ENCODE results near the gene NAA15. TPM values are rescaled to one million over a fixed set of nuclear protein-coding genes. Genes with fewer than 3 reads are reported as not detected.

The NAA15 gene
- total and polyA plus RNA-seq, 2 donors (not counting 3 experiments of a cell fraction or from before 2014, with no cell fraction given) = 4.5 to 67.9 TPM

GRCh38 chr4:139337612-139338011 is 36.3 kb downstream of the NAA15 start:
- no peak for FAIRE-seq
- Histone ChIP-seq H3K27ac (ENCODE audit: insufficient read depth, low read depth, low read length) (no peak overlapping the region), H3K27me3 (ENCODE audit: control insufficient read depth in 2 of 2, insufficient read depth in 2 of 2, low read length in 2 of 2) (no peaks in the 10 kb centered on the region), H3K4me2 (ENCODE audit: insufficient read depth, low read length) (no peak overlapping the region), H3K4me3 (replicated peaks in 1 of 3; ENCODE audit: insufficient read depth in 1 of 3, low read depth in 1 of 3, low read length in 3 of 3) (no peak overlapping the region), H3K36me3 (ENCODE audit: control insufficient read depth in 2 of 2, extremely low read depth in 1 of 2, insufficient read depth in 2 of 2, low read length in 2 of 2) (peaks cover under 1 to 2% of the 10 kb centered on the region in 2 experiments), H4K20me1 (replicated peaks; ENCODE audit: control insufficient read depth, extremely low read depth, insufficient read depth, low read length) (no peaks in the 10 kb centered on the region), H3K9ac (replicated peaks; ENCODE audit: extremely low read depth, insufficient read depth, low read length) (no peak overlapping the region), H2AFZ (ENCODE audit: low read depth, low read length) (no peak overlapping the region), H3K9me3 (replicated peaks; ENCODE audit: control insufficient read depth, insufficient read depth, low read length) (no peaks in the 10 kb centered on the region), H3K9me1 (replicated peaks; ENCODE audit: control insufficient read depth, extremely low read depth, insufficient read depth, low read length) (no peaks in the 10 kb centered on the region), H3K79me2 (ENCODE audit: control insufficient read depth, insufficient read depth, low read length) (peaks cover 52% of the 10 kb centered on the region), H3K4me1 (ENCODE audit: control insufficient read depth, extremely low read depth, insufficient read depth, low read length) (no peaks in the 10 kb centered on the region)
- no TSS peak for BruUV-seq (replicated peaks)
- no peak for DNase-seq (ENCODE audit: low read depth, low spot score)
- TF ChIP-seq EZH2 (IDR thresholded peaks at IDR 0.05; ENCODE audit: borderline replicate concordance, low read depth, low read length, severe bottlenecking) (no peak), JUN (IDR thresholded peaks at IDR 0.05; ENCODE audit: borderline replicate concordance, insufficient read depth, insufficient read length, low read depth) (no peak), GATA2 (IDR thresholded peaks at IDR 0.05; ENCODE audit: insufficient read depth, insufficient read length, low read depth, low read length) (no peak), FOS (IDR thresholded peaks at IDR 0.05; ENCODE audit: borderline replicate concordance, insufficient read depth, low read length) (no peak), POLR2A (IDR thresholded peaks at IDR 0.05; ENCODE audit: low read depth, low read length) (no peak), POLR2AphosphoS5 (IDR thresholded peaks at IDR 0.05; ENCODE audit: insufficient read depth, low read depth, low read length) (no peak), CTCF (IDR thresholded peaks at IDR 0.05; ENCODE audit: extremely low read depth in 1 of 2, insufficient read depth in 1 of 2, low read depth in 1 of 2, low read length in 2 of 2) (no peak), MYC (IDR thresholded peaks at IDR 0.05; ENCODE audit: low read depth, low read length) (no peak)
- TF ChIP-seq, protein P1, sequence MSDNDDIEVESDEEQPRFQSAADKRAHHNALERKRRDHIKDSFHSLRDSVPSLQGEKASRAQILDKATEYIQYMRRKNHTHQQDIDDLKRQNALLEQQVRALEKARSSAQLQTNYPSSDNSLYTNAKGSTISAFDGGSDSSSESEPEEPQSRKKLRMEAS (IDR thresholded peaks at IDR 0.05; ENCODE audit: insufficient read depth, insufficient read length) = no peak
- POLR2A ChIA-PET = no interaction called here
- intact Hi-C loops (cut with micrococcal nuclease) (no loop called here), dilution Hi-C loops (cut with MboI; ENCODE audit: extremely low pct_ligation_motif_present, low sequenced_read_pairs) (no loop called here)
- CTCF ChIA-PET = no interaction called here

Measured in endothelial cell of umbilical vein (primary cell).